ENCODE results near the gene KRTAP19-1.

DNA sequence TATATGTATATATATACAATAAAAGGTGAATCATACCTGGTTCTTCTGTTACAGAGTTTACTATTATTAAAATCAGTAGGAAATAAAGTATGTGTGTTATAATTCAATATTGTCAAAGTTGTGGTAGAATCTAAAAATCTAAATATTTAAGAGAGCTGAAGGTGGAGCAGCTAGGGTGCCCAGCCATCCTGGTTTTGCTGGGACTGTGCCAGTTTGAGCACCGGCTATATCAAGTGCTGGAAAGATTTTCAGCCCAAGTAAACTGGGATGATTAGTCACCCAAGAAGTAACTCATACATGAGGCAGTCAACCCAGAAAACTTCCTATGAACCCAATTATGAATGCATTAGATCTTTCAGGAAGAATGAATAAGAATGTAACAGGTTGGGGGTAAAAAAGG lies 38.7 kb upstream of the KRTAP19-1 start:
- TF ChIP-seq, protein P1, sequence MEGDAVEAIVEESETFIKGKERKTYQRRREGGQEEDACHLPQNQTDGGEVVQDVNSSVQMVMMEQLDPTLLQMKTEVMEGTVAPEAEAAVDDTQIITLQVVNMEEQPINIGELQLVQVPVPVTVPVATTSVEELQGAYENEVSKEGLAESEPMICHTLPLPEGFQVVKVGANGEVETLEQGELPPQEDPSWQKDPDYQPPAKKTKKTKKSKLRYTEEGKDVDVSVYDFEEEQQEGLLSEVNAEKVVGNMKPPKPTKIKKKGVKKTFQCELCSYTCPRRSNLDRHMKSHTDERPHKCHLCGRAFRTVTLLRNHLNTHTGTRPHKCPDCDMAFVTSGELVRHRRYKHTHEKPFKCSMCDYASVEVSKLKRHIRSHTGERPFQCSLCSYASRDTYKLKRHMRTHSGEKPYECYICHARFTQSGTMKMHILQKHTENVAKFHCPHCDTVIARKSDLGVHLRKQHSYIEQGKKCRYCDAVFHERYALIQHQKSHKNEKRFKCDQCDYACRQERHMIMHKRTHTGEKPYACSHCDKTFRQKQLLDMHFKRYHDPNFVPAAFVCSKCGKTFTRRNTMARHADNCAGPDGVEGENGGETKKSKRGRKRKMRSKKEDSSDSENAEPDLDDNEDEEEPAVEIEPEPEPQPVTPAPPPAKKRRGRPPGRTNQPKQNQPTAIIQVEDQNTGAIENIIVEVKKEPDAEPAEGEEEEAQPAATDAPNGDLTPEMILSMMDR (IDR thresholded peaks at IDR 0.05; ENCODE audit: insufficient read depth, low read depth, low read length): no peak
- no peak for TF ChIP-seq EZH2 (IDR thresholded peaks at IDR 0.05; ENCODE audit: insufficient read depth, low read length)

Measured in astrocyte (in vitro differentiated cells and primary cell).